GM12878 (cell line): ENCODE measurements around the gene SMU1. TPM values are rescaled to one million over a fixed set of nuclear protein-coding genes. Genes with fewer than 3 reads are reported as not detected.

Source experiments
- ATAC-seq: fragments of 200-7000 bp; cut with Tn5 transposase; 3 replicates; pipeline ENCODE4 v1.9.1; 2020; ENCODE audit warnings: mild to moderate bottlenecking, moderate library complexity
- BruUV-seq: library from RNA; stranded (reverse); fragments of 400-500 nt; replicated peaks from 2 replicates; lab custom pipeline; 2021; lab: Mats Ljungman, UMichigan
- CTCF ChIA-PET: fragments of 300-600 bp; sonication (Branson Sonifier 250); formaldehyde crosslinking; extraction: SDS; loops from one replicate; lab custom pipeline; 2021; ENCODE audit warnings: inconsistent platforms; lab: Yijun Ruan, JAX
- POLR2A ChIA-PET: fragments of 350-600 bp; formaldehyde crosslinking; extraction: SDS; loops from one replicate; lab custom pipeline; 2021; ENCODE audit warnings: inconsistent platforms; lab: Charles Lee
- RAD21 ChIA-PET: fragments of 300-600 bp; sonication (Branson Sonifier 250); formaldehyde crosslinking; loops from one replicate; lab custom pipeline; 2023; ENCODE audit warnings: antibody characterized with exemption; ENCODE audit not compliant: unreplicated experiment; lab: Charles Lee
- SMC1A ChIA-PET: fragments of 300-600 bp; sonication (Branson Sonifier 250); formaldehyde crosslinking; loops from one replicate; lab custom pipeline; 2023; ENCODE audit not compliant: unreplicated experiment, uncharacterized antibody; lab: Charles Lee
- DNase-seq: peaks from one replicate; pipeline ENCODE4 v3.0.0-alpha.2; 2011; ENCODE audit warnings: low read depth, low spot score
- FAIRE-seq: peaks from 3 replicates; lab custom pipeline; 2011; peaks lifted over from hg19 to GRCh38; lab: Jason Lieb, UNC
- H2AFZ ChIP-seq: 2 replicates; pipeline ENCODE4 v1.6.0; 2011; ENCODE audit warnings: low read depth, low read length, control low read depth; ENCODE audit not compliant: control insufficient read depth
- H3K27ac ChIP-seq: 2 replicates; pipeline ENCODE4 v1.5.1; 2011; ENCODE audit warnings: control low read depth; ENCODE audit not compliant: control insufficient read depth, insufficient read depth
- H3K27me3 ChIP-seq, 2 experiments: replicated peaks in 1 of 2; 2 replicates each; pipeline versions ENCODE4 v1.6.0 to v1.6.1; 2011; ENCODE audit warnings: low read length in 1 of 2; ENCODE audit not compliant: control insufficient read depth in 2 of 2, insufficient read depth in 2 of 2
- H3K36me3 ChIP-seq, 2 experiments: 2 replicates each; pipeline ENCODE4 v1.5.1; 2011; ENCODE audit warnings: low read length in 1 of 2; ENCODE audit not compliant: control insufficient read depth in 2 of 2, insufficient read depth in 2 of 2
- H3K4me1 ChIP-seq: 2 replicates; pipeline ENCODE4 v1.6.1; 2011; ENCODE audit warnings: mild to moderate bottlenecking, low read length, moderate library complexity, mixed read lengths; ENCODE audit not compliant: control insufficient read depth, insufficient read depth
- H3K4me2 ChIP-seq: 2 replicates; pipeline ENCODE4 v1.6.0; 2011; ENCODE audit warnings: control low read depth; ENCODE audit not compliant: control insufficient read depth, insufficient read depth
- H3K4me3 ChIP-seq: fragments of 200-600 bp; sonication (generic); 2 replicates; pipeline ENCODE4 v1.5.1; 2016
- H3K79me2 ChIP-seq: 2 replicates; pipeline ENCODE4 v1.6.0; 2011; ENCODE audit warnings: low read length; ENCODE audit not compliant: control insufficient read depth, insufficient read depth
- H3K9ac ChIP-seq: 2 replicates; pipeline ENCODE4 v1.8.0; 2011; ENCODE audit warnings: low read length, control low read depth, mixed read lengths; ENCODE audit not compliant: control insufficient read depth, insufficient read depth
- H3K9me3 ChIP-seq: replicated peaks from 3 replicates; pipeline ENCODE4 v1.5.1; 2011; ENCODE audit warnings: mild to moderate bottlenecking, low read length; ENCODE audit not compliant: control insufficient read depth, insufficient read depth
- H4K20me1 ChIP-seq: 2 replicates; pipeline ENCODE4 v1.6.0; 2011; ENCODE audit not compliant: control insufficient read depth, insufficient read depth
- CBX5 ChIP-seq: sonication (generic); IDR thresholded peaks from 2 replicates; pipeline ENCODE4 v1.6.1; 2016; ENCODE audit warnings: low read depth, moderate library complexity, mild to moderate bottlenecking, inconsistent platforms
- EZH2 ChIP-seq: IDR thresholded peaks from 2 replicates; pipeline ENCODE4 v1.6.1; 2012; ENCODE audit warnings: low read depth, mild to moderate bottlenecking, control low read depth, inconsistent platforms, low read length, borderline replicate concordance; ENCODE audit not compliant: control insufficient read depth
- FOXM1 ChIP-seq: IDR thresholded peaks from 2 replicates; pipeline ENCODE4 v1.6.1; 2012; ENCODE audit warnings: low read depth, mild to moderate bottlenecking, inconsistent platforms, low read length, moderate library complexity
- MXI1 ChIP-seq: fragments of 150-350 bp; IDR thresholded peaks from 2 replicates; pipeline ENCODE4 v1.6.1; 2011; ENCODE audit warnings: low read depth, mild to moderate bottlenecking, inconsistent platforms, low read length, improper control_type of control experiment
- POLR2AphosphoS5 ChIP-seq: IDR thresholded peaks from 2 replicates; pipeline ENCODE4 v1.6.1; 2011; ENCODE audit warnings: mild to moderate bottlenecking, low read length, inconsistent platforms
- RAD21 ChIP-seq: IDR thresholded peaks from 2 replicates; pipeline ENCODE4 v1.6.1; 2011; ENCODE audit warnings: mild to moderate bottlenecking, low read depth, low read length, moderate library complexity; ENCODE audit not compliant: insufficient read depth
- SKIL ChIP-seq: fragments of 450-650 bp; IDR thresholded peaks from 2 replicates; pipeline ENCODE4 v1.6.1; 2017; ENCODE audit warnings: mild to moderate bottlenecking, low read depth, inconsistent platforms; ENCODE audit not compliant: poor library complexity, severe bottlenecking
- SPI1 ChIP-seq: IDR thresholded peaks from 2 replicates; pipeline ENCODE4 v1.6.1; 2011; ENCODE audit warnings: low read depth, mild to moderate bottlenecking, low read length, moderate library complexity, borderline replicate concordance; ENCODE audit not compliant: insufficient read depth
- WGBS: methylation state at CpG from one replicate; pipeline ENCODE4 v1.1.6; 2016; ENCODE audit warnings: low lambda C conversion rate; ENCODE audit not compliant: insufficient replicate concordance, insufficient coverage; ENCODE audit errors: missing lambda C conversion rate; 5-methylcytosine and 5-hydroxymethylcytosine counted together
- in situ Hi-C: fragments of 300-500 bp; cut with MboI; formaldehyde crosslinking; loops from 9 replicates; pipeline ENCODE4 v1.14.3; 2018; ENCODE audit warnings: mixed read lengths
- intact Hi-C: fragments of 100-400 bp; cut with micrococcal nuclease; formaldehyde crosslinking; loops from one replicate; pipeline ENCODE4 v1.14.2; 2022; ENCODE audit not compliant: unreplicated experiment
- polyA plus RNA-seq, 11 experiments: library from polyadenylated mRNA; depleted of rRNA in 4 of 11; unstranded in 6 of 11; stranded (reverse) in 5 of 11; fragments of >200 nt; fragmentation: Nextera tagmentation in 4 of 11; fragmentation: Illumina TruSeq in 1 of 11; extraction: Ambion mirVana in 4 of 11; extraction: Trizol in 1 of 11; gene quantifications; 1 replicate in 1 of 11; 2 replicates in 10 of 11; pipeline versions ENCODE4 v1.2.1 to v1.2.3, GENCODE V29; 2011 to 2016; ENCODE audit warnings: inconsistent platforms in 2 of 11, missing spikeins in 2 of 11, low read depth in 1 of 11
- total RNA-seq, 4 experiments: library from RNA; depleted of rRNA in 3 of 4; stranded (reverse); fragments of >200 nt in 3 of 4; fragmentation: Illumina TruSeq in 1 of 4; extraction: Trizol in 1 of 4; gene quantifications; 2 replicates each; pipeline versions ENCODE4 v1.2.1 to v1.2.3, GENCODE V29; 2013 to 2021
- TF ChIP-seq, protein P1 (sequence below): fragments of 150-350 bp; IDR thresholded peaks from 2 replicates; pipeline ENCODE4 v1.6.1; 2016; ENCODE audit warnings: low read depth, low read length

SMU1 gene
- total and polyA plus RNA-seq, 10 of the 15 experiments (the other 5 are each of a cell fraction or from before 2014, with no cell fraction given), result 18.5 to 34.6 (median 20.9) TPM

DNA sequence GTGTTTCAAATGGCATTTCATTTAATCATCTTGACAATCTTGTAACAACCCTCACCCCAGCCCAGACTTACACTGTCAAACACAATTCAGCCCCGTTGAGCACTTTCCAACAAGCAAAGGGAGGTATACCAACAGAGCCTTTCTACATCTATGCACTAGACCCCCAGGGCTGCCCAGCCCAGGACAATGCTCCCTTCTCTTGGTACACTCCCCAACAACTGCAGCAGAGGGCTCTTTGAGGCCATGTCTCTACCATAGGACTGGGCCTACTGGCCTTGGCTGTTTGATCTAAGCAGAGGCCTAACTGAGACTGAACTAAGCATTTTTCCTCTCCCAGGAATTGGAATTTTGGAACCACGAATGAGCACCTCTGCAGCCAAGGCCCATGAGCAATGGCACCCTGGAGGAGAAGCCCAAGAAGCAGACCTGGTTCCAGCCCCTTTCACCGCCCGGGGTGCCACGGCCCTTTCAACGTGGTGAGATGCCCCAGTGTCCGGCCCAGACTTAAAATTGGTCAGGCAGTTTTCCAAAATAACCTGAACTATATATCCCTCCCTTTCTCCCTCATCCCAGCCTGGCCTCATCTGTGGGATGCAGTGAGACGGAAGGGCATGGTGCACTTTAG lies 47.0 kb upstream of the SMU1 start:
- DNase-seq, result no peak
- Histone ChIP-seq H3K9ac (no peak overlapping the region), H2AFZ (no peak overlapping the region), H3K4me2 (no peak overlapping the region), H3K36me3 (peaks cover 17 to 20% of the 10 kb centered on the region in 2 experiments), H3K4me3 (no peak overlapping the region), H3K9me3 (no peaks in the 10 kb centered on the region), H3K79me2 (peaks cover 34% of the 10 kb centered on the region), H3K4me1 (peaks cover 17% of the 10 kb centered on the region), H3K27ac (no peak overlapping the region), H3K27me3 (no peaks in the 10 kb centered on the region), H4K20me1 (0 out of 2 replicates have a peak, but pooled peaks cover 2% of the 10 kb centered on the region)
- ChIA-PET SMC1A (interaction anchor here (0.8 to 1.0 kb wide), 2 partner anchors 18 to 47 kb away, joined by 3 read pairs; no protein-coding TSS in a partner anchor), POLR2A (no interaction called here), RAD21 (interaction anchor here (2.3 kb wide), 1 partner anchor 103 kb away, joined by 10 read pairs; no protein-coding TSS in a partner anchor), CTCF (interaction anchor here (0.5 to 2.9 kb wide), 4 partner anchors 27 to 102 kb away, joined by 3 to 12 read pairs (median 8); no protein-coding TSS in a partner anchor)
- intact Hi-C loops (loop anchor here (2.0 kb wide), 1 partner anchor 101 kb away; no protein-coding TSS in a partner anchor), in situ Hi-C loops (no loop called here)
- ATAC-seq, result peak; percentile 22; the same call in 1 of the 3 replicates
- WGBS, result 96% methylated on average over 8 of the region's 8 CpGs
- BruUV-seq, result no TSS peak
- no peak for TF ChIP-seq SPI1
- TF ChIP-seq EZH2, result no peak
- TF ChIP-seq POLR2AphosphoS5, result peak; percentile 31; the same call in 1 of the 2 replicates
- FAIRE-seq, result no peak

DNA sequence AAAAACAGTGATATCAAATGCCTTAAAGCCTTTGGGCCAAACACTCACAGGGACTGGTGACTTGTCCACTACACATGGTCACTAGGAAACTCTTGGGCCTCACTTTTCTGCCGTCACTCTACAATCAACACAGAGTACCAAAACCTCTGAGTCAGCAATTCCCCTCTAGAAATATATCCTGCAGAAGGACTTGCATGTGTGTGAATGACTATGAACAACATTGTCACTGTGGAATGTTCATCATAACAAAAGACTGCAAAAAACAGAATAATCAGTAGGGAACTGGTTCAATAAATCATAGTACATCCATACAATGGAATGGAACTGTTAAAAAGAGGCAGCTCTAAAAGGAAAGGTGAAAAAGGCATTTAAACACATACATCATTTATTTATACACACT lies 44.1 kb upstream of the SMU1 start:
- ChIA-PET RAD21 (no interaction called here), POLR2A (interaction anchor here (0.6 kb wide), 1 partner anchor 11 kb away, joined by 3 read pairs; no protein-coding TSS in a partner anchor)
- peaks cover 3 to 13% of the 10 kb centered on the region in 2 experiments for H3K36me3 ChIP-seq
- TF ChIP-seq MXI1, result no peak
- TF ChIP-seq CBX5, result no peak
- no peak for TF ChIP-seq SKIL
- TF ChIP-seq RAD21, result no peak
- TF ChIP-seq, protein P1, sequence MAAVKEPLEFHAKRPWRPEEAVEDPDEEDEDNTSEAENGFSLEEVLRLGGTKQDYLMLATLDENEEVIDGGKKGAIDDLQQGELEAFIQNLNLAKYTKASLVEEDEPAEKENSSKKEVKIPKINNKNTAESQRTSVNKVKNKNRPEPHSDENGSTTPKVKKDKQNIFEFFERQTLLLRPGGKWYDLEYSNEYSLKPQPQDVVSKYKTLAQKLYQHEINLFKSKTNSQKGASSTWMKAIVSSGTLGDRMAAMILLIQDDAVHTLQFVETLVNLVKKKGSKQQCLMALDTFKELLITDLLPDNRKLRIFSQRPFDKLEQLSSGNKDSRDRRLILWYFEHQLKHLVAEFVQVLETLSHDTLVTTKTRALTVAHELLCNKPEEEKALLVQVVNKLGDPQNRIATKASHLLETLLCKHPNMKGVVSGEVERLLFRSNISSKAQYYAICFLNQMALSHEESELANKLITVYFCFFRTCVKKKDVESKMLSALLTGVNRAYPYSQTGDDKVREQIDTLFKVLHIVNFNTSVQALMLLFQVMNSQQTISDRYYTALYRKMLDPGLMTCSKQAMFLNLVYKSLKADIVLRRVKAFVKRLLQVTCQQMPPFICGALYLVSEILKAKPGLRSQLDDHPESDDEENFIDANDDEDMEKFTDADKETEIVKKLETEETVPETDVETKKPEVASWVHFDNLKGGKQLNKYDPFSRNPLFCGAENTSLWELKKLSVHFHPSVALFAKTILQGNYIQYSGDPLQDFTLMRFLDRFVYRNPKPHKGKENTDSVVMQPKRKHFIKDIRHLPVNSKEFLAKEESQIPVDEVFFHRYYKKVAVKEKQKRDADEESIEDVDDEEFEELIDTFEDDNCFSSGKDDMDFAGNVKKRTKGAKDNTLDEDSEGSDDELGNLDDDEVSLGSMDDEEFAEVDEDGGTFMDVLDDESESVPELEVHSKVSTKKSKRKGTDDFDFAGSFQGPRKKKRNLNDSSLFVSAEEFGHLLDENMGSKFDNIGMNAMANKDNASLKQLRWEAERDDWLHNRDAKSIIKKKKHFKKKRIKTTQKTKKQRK, result no peak
- TF ChIP-seq FOXM1, result no peak

More for the DNA sequence above, 44.1 kb upstream of the SMU1 start:
- H3K4me1 ChIP-seq, result peaks cover 19% of the 10 kb centered on the region
- no peak overlapping the region for H2AFZ ChIP-seq
- 96% methylated on average over 1 of the region's 1 CpG for WGBS
- no peak overlapping the region for H3K27ac ChIP-seq
- H3K9me3 ChIP-seq, result no peaks in the 10 kb centered on the region
- H4K20me1 ChIP-seq, result 0 out of 2 replicates have a peak, but pooled peaks cover 2% of the 10 kb centered on the region
- no peak for DNase-seq
- intact Hi-C loops, result no loop called here
- no peak overlapping the region for H3K4me3 ChIP-seq
- H3K79me2 ChIP-seq, result peaks cover 25% of the 10 kb centered on the region
- no peak overlapping the region for H3K4me2 ChIP-seq
- no peak overlapping the region for H3K9ac ChIP-seq
- no peaks in the 10 kb centered on the region for H3K27me3 ChIP-seq
- no peak for ATAC-seq
- in situ Hi-C loops, result no loop called here
- SMC1A ChIA-PET, result interaction anchor here (1.1 to 3.0 kb wide), 2 partner anchors 9 to 48 kb away, joined by 3 to 12 read pairs; no protein-coding TSS in a partner anchor
- no TSS peak for BruUV-seq
- CTCF ChIA-PET, result interaction anchor here (1.8 kb wide), 1 partner anchor 105 kb away, joined by 6 read pairs; no protein-coding TSS in a partner anchor
- no peak for FAIRE-seq
